HG02884 (cell line): ENCODE results near the gene OR2L8.

ENCODE experiments used
- ATAC-seq: cut with Tn5 transposase; IDR thresholded peaks from one replicate; pipeline ENCODE4 v1.9.1; 2021; ENCODE audit warnings: mild to moderate bottlenecking, moderate library complexity; ENCODE audit not compliant: unreplicated experiment

OR2L8 gene

GRCh38 chr1:247948558-247948957, at the start of gene OR2L8:
Gene OR2L8 (plus strand): TSS chr1:247948858. CDS start chr1:247948858, 0 bp downstream.
- no peak for ATAC-seq

GRCh38 chr1:247904122-247904521, 44.5 kb upstream of the OR2L8 start:
- no peak for ATAC-seq

- ATAC-seq: no peak
Measured at GRCh38 chr1:247905181-247905580, 43.5 kb upstream of the OR2L8 start.

GRCh38 chr1:247905910-247906503, 42.7 kb upstream of the OR2L8 start:
- ATAC-seq: no peak

GRCh38 chr1:247906504-247907047, 42.1 kb upstream of the OR2L8 start:
- no peak for ATAC-seq

GRCh38 chr1:247908766-247909165, 39.9 kb upstream of the OR2L8 start:
- ATAC-seq: no peak

GRCh38 chr1:247913786-247914185, 34.9 kb upstream of the OR2L8 start:
- ATAC-seq: no peak

- no peak for ATAC-seq
Measured at GRCh38 chr1:247914941-247915662, 33.6 kb upstream of the OR2L8 start.

- no peak for ATAC-seq
Measured at GRCh38 chr1:247919952-247920351, 28.7 kb upstream of the OR2L8 start, which contains the start of gene OR2T8. Gene OR2T8 (plus strand): TSS chr1:247920252. CDS start chr1:247921018, 766 bp downstream.

GRCh38 chr1:247923941-247924340, 24.7 kb upstream of the OR2L8 start:
- no peak for ATAC-seq

GRCh38 chr1:247924868-247925267, 23.8 kb upstream of the OR2L8 start, which contains the start of gene OR2AJ1:
Gene OR2AJ1 (plus strand): TSS chr1:247924889. CDS start chr1:247933769, 8,880 bp downstream.
- ATAC-seq: no peak

GRCh38 chr1:247933989-247934388, 14.7 kb upstream of the OR2L8 start:
- no peak for ATAC-seq

GRCh38 chr1:247935781-247936180, 12.9 kb upstream of the OR2L8 start:
- ATAC-seq: no peak

GRCh38 chr1:247936415-247936814, 12.2 kb upstream of the OR2L8 start:
- no peak for ATAC-seq

- ATAC-seq: peak; percentile 100
Measured at GRCh38 chr1:247936965-247937734, 11.5 kb upstream of the OR2L8 start.

GRCh38 chr1:247942624-247943023, 6.0 kb upstream of the OR2L8 start:
- ATAC-seq: no peak

GRCh38 chr1:247953408-247953807, 4.8 kb downstream of the OR2L8 start:
- ATAC-seq: no peak

- no peak for ATAC-seq
Measured at GRCh38 chr1:247961791-247962190, 13.1 kb downstream of the OR2L8 start.

- ATAC-seq: no peak
Measured at GRCh38 chr1:247962911-247963588, 14.4 kb downstream of the OR2L8 start.

GRCh38 chr1:247964933-247965332, 16.3 kb downstream of the OR2L8 start, which contains the start of gene OR2AK2:
Gene OR2AK2 (plus strand): TSS chr1:247965233. CDS start chr1:247965377, 144 bp downstream.
- ATAC-seq: no peak
